Activated CD8-positive, alpha-beta memory T cell treated with anti-CD3 and anti-CD28 coated beads for 24 hours (primary cell): ENCODE measurements around the gene CTSA.
"Not testable (repeated sequence)": the region's sequence is repeated elsewhere in the genome, so short reads cannot be mapped to it uniquely, and the experiment has no call there.

ENCODE experiments used
- DNase-seq: peaks from one replicate; pipeline ENCODE4 v3.0.0-alpha.2; 2020

The CTSA gene

DNA sequence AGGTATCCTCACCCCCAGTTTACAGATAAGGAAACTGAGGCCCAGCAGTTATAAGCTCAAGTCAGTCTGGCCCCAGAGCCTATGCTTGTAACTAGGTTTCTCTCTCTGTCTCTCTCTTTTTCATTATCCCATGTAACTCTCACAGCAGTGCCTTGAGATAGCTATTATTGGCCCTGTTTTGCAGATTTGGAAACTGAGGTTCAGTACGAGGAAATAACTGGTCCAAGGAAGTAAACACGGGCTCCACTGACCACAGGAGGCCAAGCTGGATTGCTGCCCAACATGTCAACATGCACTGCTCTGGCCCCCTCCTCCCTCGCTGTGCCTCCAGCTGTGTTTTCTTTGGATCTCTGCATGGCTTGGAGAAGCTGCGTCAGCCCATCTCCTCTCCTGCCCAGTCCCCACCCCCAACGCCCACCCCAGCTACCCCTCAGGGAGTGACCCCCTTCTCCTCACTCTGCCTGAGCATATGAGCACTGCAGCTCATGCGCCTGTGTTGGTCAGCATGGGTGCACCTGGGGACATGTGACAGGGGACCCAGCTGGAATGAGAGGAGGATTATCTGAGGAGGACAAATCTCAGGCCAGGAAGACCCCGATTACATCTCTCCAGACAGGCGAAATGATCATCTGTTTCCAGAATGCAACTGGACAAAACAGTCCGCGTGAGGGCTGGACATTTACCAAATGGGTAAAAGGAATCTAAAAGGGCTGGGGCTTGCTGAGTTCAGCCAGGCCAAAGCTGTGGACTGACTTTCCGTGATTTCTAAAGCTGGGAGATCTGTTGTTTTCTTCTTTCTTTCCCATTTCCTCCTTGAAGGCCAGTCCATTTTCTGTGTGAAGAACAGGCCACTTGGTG, 28.6 kb downstream of the CTSA start:
- no peak for DNase-seq

DNA sequence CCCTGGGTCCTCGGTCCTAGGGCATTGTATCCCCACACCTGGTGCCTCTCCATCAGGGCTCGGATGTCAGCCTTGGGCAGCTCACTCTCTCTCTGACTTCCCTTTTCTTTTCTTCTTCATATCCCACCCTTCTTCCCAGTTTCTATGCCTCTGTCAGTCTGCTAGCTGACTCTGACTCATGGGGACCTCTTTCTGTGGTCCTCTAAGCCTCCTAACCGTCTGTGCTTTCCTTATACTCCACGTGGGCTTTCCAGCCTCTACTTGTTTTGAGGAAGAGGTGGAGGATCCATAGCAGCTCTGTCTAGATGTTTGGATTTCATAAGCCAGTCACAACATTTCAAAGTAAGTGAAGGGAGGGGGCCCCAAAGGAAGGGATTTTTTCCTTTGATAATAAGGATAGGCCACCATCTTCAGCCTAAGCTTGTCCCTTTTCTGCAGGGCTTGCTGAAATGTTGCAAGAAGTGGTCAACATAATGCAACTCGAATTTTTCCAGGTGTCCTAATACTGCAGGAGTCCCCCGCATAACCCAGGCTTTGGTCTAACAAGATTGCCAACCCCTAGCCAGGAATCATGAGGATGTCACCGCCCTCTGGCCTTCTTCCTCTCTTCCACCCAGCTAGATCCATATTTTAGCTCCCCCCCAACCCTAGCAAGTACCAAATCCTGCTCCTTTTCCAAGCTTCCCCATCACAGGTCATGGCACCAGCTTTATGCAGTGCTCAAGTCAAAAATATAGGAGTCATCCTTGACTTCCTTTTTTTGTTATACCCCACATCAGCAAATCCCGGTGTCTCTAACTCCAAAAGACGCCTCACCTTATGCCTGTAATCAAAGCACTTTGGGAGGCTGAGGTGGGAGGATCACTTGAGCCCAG, 29.6 kb downstream of the CTSA start:
- no peak for DNase-seq

DNA sequence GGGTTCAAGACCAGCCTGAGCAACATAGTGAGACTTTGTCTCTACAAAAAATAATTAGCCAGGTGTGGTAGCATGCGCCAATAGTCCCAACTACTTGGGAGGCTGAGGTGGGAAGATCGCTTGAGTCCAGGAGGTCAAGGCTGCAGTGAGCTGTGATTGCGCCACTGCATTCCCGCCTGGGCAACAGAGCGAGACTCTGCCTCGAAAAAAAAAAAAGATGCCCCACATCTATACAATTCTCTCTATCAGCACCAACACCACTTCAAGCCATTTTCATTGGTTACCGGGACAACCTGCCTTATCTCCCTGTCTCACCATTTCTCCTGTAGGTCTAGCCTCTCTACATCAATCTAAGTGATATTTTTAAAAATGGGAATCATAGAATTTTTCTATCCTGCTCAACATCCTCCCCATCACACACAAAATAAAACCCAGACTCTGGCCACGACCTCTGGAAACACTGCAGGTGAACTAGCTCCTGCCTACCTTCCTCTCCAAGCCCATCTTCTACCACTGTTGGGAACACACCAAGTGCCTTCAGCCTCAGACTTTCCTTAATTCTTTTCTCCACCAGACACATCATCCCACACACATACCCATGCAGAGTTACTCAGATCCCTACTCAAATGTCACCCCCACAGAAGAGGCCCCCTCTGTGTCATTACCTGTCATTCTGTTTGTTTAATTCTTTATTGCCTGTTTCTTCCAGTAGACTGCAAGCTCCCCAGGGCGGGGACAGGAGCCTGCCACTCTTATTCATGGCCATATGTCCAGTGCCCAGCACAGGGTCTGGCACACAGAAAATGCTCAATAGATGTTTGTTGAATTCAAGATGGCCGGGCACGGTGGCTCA, 30.4 kb downstream of the CTSA start:
- DNase-seq = no peak

DNA sequence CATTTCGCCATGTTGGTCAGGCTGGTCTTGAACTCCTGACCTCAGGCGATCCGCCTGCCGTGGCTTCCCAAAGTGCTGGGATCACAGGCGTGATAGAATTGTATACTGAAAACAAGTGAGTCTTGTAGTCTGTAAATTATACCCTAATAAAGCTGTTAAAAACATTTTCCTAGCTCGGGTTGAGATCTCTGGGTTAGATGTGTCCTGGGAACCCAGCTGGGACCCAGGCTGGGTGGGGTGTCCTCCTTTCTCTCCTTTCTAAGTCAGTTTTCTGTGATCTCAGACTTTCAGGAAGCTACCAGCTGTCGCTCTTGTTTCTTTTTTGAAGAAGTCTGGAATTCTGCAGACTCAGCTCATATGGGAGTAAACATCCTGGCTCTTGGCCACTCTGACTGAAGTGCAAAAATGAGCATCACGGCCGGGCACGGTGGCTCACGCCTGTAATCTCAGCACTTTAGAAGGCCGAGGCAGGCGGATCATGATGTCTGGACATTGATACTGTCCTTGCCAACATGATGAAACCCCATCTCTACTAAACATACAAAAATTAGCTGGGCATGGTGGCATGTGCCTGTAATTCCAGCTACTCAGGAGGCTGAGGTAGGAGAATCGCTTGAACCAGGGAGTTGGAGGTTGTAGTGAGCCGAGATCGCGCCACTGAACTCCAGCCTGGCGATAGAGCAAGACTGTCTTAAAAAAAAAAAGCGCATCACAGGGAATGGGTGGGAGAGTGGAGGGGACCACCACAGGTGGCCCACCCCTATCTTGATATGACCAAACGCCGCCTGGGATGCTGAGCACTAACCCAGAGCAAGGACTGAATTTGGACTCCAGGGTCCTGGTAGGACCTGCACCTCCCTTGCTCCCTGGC, 33.5 kb downstream of the CTSA start:
- no peak for DNase-seq

DNA sequence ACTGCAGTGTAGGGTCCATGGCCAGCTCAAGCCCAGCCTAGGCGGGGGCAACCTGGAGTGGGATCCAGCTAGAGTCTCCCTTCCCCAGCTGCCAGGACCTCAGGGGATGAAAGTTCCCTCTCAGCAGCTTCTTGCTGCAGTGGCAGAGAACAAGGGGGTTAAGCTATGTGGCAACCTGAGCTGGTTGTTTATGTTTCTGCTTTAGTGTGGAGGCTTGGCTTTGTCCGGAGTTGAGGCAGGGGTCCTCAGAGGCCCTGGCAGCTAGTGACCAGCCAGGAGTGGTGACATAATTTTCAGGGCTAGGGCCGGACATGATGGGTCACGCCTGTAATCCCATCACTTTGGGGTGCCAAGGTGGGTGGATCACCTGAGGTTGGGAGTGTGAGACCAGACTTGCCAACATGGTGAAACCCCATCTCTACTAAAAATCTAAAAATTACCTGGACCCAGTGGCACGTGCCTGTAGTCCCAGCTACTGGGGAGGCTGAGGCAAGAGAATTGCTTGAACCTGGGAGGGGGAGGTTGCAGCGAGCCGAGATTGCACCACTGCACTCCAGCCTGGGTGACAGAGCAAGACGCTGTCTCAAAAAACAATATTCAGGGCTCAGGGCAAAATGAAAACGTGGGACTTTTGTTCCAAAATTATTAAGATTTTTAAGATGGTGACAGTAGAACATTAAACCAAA, 34.8 kb downstream of the CTSA start:
- DNase-seq = no peak

DNA sequence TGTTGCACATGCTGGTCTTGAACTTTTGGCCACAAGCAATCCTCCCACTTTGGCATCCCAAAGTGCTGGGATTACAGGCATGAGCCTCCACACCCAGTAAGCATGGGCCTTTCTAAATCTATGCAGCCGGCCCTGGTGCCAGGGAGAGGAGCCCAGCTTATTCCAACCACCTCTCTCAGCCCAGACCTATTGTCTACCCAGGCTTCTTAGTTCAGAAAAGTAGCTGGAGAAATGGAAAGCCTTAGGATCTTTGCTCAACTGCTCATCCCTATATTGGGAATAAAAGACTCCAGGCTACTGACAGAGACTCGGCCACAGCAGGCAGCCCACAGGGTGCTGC, 35.6 kb downstream of the CTSA start:
- no peak for DNase-seq

DNA sequence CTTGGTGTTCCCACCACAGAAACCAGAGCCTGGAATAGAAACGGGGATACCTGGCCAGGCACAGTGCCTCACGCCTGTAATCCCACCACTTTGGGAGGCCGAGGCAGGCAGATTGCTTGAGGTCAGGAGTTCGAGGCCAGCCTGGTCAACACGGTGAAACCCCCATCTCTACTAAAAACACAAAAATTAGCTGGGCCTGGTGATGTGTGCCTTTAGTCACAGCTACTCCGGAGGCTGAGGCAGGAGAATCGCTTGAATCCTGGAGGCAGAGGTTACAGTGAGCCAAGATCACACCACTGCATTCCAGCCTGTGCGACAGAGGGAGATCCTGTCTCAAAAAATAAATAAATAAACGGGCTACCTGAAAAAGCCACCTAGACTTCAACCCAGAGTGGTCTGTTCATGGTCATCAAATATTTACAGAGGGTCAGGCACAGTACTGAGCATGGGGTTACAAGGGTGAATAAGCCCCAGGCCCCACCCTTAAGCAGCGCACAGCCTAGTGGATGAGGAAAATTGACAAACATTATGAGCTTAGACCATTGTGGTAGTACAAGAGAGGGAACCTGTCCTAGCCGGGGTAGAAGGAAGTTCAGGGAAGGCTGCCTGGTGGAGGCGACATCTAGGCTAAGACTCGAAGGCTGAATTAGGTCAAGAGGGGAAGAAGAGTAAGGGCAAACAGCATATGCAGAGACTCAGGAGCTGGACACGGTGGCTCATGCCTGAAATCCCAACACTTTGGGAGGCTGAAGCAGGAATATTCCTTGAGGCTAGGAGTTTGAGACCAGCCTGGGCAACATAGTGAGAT, 36.1 kb downstream of the CTSA start:
- DNase-seq = no peak

DNA sequence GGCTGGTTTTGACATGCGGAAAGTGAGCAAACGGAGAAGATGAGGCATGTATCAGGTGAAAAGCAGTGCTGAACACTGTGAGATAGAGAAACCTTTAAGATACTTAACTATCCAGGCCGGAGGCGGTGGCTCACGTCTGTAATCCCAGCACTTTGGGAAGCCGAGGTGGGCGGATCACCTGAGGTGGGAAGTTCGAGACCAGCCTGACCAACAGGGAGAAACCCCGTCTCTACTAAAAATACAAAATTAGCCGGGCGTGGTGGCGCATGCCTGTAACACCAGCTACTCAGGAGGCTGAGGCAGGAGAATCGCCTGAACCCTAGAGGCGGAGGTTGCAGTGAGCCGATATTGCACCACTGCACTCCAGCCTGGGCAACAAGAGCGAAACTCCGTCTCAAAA, 40.5 kb downstream of the CTSA start:
- not testable (repeated sequence) for DNase-seq

DNA sequence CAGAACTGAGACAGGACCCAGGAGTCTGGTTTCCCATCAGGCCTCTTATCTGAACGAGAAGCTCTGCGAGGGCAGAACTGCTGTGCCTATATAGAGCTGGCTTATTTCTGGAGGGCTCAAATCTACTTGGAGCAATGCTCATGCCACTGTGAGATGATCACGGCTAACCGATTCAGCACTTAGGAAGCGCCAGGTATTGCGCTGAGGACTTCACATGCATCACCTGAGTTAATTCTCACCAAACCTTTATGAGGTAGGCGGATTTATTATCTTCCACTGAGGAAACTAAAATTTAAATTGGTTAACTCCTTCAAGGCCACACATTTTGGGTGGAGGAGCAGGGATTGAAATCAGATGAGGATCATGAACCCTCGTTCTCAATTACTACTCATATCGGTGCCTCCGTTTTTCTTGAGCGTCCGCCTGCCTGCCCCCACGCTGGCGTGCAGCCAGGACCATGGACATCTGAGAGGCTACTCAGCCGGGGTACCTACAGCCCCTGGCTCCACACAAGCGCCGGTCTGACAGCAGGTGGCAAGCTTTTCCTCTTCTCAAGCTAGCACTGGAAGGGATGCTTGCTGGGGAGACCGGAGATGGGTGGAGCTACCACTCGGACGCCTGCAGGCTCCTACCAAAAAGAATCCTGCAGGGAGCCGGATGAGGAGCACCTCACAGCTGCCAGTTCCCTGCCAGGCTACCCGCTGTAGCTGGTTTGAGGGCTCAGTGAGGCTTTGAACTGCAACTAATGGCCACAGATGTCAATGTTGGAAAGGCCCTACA, 42.3 kb downstream of the CTSA start:
- peak; percentile 85 for DNase-seq

DNA sequence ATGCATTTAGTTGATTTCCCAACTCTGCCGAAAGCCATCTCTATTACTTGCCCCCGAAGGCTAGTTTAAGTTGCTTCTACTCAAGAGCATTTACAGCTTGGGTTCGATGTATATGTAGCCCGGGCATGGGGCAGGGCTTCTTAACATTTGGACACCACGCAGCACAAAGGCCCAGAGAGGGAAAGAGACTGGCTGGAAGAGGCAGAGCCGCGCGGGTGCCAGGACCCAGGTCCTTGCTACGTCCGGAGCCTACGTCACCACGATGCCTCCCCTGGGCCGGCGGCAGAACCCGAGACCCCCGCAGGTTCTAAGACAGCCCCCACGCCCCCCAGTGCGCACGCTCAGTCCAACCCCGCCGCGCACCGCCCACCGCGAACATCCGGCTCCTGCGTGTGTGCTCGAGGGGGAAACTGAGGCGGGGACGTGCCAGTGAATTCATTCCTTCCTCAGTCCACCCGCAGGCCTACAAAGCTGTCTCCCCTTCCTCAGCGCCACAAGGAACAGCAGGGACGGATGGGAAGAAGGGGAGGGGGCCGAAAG, 43.0 kb downstream of the CTSA start:
- no peak for DNase-seq

DNA sequence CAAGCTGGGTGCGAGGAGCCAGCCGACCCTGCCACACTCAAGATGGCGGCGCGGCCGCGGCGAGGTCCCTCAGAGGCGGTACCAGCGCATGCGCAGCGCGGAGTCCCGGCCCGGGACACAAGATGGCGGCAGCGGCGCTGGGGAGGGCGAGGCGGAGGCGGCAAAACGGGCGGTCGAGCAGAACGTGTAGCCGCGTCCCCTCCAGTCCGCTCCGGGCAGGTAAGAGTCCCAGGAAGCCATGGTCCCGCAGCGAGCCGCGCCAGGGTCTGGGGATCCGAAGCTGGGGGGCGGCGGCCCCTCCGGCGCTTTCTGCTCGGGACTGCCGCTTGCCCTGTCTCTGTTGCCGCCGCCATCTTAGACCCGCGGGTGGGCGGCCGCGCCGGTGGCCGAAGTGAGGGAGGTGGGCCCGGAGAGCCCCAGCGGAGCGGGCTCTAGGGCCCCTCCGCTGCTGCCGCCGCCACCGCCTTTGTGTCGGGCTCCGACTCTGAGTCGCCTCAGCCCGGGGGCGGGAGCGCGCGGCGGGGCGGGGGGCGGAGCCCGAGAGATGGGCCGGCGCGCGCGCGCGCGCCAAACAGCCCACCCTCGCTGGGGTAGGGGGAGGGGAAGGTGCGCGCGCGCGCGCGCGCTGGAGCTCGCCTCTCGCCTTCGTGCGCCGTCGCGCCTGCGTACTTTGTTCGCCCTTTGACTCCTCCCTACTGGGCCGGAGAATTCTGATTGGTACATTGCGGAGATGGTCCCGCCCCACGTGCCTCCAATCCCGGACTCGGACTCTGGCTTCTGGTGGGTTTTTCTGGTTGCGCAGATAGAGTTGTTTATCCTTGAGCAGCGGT, 43.7 kb downstream of the CTSA start, which contains the start of gene PCIF1:
Gene PCIF1 (plus strand): TSS at position 98 of the 830 bp plus-strand sequence. CDS start 4,317 bp downstream, outside the sequence.
- DNase-seq = peak; percentile 99

DNA sequence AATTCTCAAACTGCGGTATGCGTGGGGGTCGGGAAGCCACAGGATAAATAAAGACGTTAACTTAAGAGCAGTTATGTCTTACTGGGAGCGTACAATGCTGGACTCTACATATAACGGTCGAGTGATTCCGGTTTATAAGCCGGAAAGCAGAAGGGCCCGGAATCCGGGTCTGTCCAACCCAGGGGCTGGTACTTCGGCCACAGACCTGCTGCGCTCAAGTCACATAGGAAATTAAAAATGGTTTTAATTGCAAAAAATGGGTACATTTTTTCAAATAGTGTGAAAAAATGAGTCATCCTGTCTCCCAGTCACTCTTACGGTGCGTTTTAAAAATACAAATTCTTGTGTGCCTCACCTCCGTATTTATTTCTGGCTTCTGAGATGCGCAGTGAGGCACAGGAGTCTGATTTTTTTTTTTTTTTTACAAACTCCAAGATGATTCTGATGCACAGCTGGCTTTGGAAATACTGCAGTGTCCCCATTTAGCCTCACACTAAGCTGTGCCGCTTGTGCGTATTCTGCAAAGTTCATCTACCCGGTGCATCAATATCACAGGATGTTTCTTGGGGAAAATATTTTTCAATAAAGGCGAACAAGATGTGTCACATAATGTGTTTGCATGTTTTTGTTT, 44.4 kb downstream of the CTSA start:
- no peak for DNase-seq

DNA sequence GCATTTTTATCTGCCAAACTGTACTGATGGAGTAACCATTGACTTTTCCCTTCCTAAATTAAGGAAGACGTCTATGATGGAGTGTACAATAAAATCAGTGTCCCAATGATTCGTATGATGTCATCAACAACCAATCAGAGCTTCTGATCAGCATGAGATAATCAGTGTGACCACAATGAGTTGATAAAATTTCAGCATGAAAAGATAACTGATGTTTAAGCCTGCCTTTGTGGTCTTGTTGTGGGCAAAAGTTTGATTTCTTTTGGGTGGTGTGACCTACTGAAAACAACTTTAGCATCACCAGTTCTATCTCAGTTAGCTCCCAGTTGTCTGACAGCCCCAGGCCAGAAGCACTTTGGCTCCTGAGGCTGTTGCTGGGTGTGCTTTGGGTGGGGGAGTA, 46.6 kb downstream of the CTSA start:
- DNase-seq = no peak

DNA sequence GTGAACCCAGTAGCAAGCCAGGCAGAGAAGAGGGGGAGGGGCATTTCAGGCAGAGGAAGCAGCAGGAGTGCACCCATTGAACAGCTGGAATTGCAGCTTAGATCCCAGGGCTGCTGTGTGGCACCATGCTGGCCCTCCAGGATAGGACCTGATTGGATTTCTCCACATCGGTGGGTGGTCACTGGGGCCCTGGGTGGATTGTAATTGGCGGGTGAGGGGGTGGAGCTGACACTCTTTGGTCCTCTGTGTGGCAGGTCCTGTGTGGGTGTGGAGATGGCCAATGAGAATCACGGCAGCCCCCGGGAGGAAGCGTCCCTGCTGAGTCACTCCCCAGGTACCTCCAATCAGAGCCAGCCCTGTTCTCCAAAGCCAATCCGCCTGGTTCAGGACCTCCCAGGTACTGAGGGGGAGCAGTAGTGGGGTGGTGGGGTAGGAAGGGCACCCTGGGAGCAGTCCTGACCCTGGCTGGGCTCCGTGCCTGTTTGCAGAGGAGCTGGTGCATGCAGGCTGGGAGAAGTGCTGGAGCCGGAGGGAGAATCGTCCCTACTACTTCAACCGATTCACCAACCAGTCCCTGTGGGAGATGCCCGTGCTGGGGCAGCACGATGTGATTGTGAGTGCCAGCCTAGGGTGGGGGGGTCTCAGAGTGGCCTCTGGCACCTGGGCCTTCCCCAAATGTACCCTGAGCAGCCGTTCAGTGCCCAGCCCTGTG, 47.7 kb downstream of the CTSA start:
- no peak for DNase-seq

DNA sequence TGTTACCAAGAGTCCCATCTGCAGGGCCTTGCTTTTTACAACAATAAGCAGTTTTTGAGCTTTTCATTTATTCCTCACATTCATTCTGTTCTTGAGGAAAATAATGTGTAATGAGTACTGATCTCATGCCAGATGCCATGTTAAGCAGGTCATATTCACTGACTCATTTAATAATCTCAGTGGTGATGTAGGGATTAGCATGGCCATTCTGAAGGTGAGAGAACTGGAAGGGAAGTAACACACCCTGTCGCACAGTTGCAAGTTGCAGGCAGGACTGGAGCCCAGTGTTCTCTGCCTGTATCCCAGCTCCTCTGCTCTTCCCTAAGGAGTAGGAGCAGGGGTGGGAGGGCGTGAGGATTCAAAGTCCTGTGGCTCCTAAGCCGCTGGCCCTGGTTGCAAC, 48.9 kb downstream of the CTSA start:
- DNase-seq = no peak

DNA sequence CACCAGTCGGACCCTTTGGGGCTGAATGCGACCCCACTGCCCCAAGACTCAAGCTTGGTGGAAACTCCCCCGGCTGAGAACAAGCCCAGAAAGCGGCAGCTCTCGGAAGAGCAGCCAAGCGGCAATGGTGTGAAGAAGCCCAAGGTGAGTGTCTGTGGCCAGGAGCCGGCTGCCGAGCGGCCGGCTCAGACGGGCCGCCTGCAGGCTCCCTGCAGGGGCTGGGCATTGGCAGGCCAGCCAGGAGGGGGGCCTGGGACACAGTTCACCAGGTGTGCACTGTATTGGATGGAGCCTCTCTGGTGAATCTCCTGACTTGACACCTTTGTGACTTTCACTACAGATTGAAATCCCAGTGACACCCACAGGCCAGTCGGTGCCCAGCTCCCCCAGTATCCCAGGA, 49.3 kb downstream of the CTSA start:
- no peak for DNase-seq

DNA sequence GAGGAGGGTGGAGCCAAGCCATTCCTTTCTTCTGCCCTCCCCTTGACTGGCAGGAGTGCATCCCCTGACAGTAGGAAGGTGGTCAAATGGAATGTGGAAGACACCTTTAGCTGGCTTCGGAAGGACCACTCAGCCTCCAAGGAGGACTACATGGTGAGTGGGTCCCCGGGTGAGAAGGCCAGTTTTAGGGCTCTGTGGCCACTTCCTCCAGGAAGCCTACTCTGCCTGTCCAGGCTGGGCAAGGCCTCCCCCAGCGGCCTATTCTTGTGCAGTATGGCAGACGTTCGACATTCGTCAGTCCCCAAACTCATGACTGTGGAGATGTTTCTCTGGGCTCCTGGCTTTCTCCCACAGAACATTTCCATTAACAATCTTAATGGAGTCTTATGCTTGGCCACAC, 52.5 kb downstream of the CTSA start:
- DNase-seq = no peak
